Testis (tissue), 2 donors: ENCODE measurements around the gene TMEM184B.

Experiments
- CTCF ChIP-seq, 3 experiments: fragments of 450-650 bp in 2 of 3; fragments of 200-600 bp in 1 of 3; sonication (generic) in 1 of 3; IDR thresholded peaks; one replicate each; pipeline ENCODE4 v1.5.1; 2016 to 2019; ENCODE audit warnings: antibody characterized with exemption in 3 of 3, mild to moderate bottlenecking in 2 of 3, moderate library complexity in 1 of 3
- POLR2A ChIP-seq: fragments of 450-650 bp; IDR thresholded peaks from one replicate; pipeline ENCODE4 v1.6.1; 2017; ENCODE audit warnings: antibody characterized with exemption, mild to moderate bottlenecking, moderate library complexity

- TF ChIP-seq CTCF (IDR thresholded peaks at IDR 0.05) (no peak), POLR2A (no peak)
Measured at GRCh38 chr22:38246046-38246658, 26.7 kb downstream of the TMEM184B start.
